Dedifferentiated amniotic fluid mesenchymal stem cell (primary cell): ENCODE data around the gene IGSF10.

ENCODE experiments used
- DNase-seq: peaks from one replicate; pipeline ENCODE4 v3.0.0-alpha.2; 2016; ENCODE audit errors: extremely low spot score

The IGSF10 gene

DNA sequence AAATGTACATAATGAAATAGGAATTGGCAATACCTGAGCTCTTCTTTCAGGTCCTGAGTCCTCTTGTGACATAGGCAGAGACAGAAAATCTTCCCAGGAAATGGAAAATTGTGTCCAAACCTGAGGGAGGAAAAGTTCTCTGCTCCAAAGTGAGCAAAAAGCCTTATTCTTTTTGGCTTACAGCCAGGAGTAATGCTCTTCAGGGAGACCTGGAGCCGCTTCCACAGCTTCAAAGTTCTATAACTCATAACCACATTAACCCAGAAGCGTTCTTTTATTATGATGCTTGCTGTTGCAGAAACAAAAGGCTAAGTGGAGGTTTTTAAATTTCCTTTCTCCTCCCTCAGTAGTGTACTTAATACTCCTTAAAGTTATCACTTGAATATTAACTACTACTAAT is 633 bp downstream of the IGSF10 start:
- DNase-seq: no peak

DNA sequence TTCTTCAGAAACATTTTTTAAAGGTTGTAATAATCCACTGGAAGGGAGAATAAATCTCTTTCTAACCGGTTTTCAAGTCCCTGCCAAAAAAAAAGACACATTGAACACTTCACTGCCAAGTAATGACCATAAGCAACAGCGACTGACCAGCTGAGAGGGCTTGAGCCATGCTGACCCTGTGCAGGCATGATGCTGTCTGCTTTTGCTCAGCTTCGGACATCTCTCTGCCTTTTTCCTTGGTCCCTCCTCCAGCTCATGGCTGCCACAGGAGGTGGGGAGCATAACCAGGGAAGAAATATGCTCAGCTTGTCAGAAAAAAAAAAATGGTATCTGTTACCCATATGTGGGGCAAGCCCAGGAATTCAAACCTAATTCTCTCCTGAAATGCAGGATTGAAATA is 1.5 kb downstream of the IGSF10 start:
- DNase-seq: no peak

DNA sequence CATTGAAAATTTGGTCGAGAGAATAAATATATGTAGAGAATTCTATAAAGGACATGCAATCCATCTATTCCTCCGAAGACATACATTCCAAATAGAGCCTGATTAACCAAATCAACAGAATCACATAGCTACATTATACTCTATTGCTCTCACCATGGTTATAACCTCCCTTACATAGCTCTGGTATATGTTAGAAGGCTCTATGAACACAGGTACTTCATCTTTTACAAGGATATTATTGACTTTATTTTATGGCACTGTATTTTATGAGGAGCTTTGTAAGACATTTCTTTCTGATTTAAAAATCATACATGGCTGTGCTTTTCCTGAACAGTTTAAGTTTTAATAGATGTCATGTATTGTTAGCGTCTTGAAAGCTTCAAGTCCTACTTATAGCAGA is 4.8 kb downstream of the IGSF10 start:
- no peak for DNase-seq

DNA sequence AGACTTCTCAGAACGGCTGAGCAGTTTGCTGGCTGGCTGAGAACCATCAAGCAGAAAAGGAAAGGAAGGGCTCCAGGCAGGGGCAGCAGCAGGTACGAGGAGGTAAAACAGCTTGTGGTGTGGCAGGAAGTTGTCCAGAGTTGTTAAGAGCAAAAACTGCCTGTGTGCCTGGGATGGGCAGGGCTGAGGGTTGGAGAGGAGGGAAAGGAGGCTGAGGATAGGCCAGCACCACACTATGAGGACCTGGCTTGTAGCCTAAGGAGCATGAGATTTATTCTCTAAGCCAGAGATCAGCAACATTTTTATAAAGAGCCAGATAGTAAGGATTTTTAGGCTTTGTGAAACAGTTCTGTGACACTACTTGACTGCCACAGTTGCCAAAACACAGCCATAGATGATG is 8.0 kb downstream of the IGSF10 start:
- DNase-seq: no peak

DNA sequence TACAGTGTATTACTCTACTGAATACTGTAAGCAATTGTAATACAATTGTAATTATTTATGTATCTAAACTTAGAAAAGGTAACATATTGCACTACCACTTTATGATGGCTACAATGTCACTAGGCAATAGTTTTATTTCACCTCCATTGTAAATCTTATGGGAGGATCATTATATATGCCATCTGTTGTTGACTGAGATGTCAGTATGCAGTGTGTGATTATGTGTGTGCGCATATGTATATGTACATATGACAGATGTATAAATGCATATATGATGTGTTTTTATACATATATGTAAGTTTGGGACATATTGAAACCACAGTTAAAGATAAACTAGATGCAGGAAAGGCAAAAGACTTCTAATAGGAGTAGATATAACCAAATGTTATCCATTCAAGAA is 8.5 kb downstream of the IGSF10 start:
- no peak for DNase-seq

DNA sequence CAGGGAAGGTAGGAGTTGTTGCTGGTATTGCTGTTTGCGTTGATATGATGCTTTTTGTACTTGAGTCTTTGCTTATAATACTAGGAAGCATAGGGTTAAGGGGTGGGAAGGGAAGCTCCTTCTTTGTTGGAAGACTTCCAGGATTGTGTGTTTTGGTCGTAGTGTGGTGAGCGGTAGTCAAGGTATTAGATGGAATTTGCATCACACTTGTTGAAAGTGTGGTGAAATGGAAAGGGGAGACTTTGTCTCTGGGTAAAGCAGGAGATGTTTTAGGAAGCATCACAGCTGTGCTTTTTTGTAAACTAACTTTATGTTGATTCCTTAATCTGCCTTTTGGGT is 14.9 kb downstream of the IGSF10 start:
- DNase-seq: no peak

DNA sequence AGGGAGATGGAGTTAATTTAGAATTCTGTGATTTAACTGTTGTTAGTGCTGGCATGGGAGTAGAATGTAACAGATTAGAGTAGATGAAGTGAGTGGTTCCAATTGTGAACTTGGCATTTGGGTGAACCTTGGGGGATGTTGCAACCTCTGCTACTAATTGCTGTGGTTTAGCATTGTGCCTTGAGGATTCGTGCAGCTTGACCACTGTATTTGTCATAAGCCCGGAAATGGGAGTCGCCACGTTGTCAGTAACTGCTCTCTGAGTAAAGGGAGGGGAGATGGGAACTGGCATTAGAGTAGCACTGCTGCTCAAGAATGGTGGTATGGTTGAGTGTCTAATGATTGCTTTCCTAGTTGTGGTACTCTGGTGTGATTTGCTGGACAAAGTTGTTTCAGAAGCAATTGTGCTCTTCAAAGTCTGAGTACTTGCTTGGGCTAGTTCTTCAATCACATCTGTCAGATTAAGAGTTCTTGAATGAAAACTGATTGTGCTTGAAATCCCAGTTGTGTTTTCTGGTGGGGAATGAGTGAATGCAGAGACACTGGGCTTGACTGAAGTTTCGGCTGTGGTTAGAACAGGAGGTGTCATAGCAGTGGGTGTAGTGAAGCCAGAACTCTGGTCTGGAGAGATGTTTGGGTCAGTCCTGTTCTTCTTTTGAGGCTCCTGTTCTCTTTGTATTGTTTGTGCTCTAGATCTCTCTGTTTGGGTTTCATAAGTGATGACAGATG is 15.4 kb downstream of the IGSF10 start:
- peak; percentile 75 for DNase-seq

DNA sequence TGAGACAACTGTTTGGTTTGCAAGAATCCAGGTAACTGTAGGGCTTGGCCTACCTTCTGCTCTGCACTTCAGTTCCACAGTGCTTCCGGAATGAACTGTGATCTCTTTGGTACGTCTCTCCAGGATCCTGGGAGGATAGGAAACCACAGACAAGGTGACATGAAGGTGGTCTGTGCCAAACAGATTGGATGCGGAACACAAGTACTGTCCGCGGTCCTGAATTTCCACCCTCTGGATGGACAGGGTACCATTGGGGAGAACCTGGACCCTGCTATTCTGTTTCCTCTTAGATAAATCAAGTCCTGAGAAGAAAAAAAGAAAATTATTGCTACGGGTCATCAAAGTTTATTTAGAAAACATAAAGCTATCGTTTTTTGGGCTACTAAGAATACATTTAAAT is 17.3 kb downstream of the IGSF10 start:
- DNase-seq: no peak

DNA sequence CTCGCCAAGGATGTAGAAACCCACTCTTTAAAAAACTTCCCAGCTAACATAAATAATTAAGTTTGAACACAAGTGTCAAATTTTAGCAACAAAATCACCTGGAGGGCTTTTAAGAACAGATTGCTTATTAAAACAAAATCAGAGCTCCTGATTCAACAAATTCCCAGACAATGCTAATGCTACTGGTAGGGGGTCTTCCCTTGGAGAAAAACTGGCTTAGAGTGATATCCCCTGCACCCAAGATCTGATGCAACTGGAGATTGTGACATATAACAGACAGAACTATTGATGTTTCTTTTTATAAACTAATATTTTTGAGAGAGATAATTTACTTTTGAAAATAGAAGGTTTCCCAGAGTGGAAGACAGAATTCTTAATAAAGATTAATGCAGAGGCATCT is 19.9 kb downstream of the IGSF10 start:
- no peak for DNase-seq

DNA sequence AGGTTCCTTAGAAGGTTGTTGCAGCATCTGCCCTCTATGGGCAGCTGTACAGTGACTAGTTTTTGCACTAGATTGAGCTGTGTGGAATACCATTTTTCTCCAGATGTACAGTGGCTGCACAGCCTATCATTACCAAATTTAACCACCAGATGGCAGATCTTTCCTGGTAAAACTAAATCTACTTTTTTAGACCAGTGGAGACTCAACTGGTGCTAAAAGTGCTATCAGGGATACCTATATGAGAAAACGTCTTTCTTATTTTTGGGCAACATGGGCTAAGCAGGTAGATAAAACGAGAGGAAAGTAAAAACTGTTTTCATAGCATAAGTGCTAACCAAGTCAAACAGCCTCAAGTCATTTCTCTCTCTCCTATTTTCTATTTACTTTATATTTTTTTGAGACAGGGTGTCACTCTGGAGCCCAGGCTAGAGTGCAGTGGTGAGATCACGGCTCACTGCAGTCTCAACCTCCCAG is 21.2 kb downstream of the IGSF10 start:
- DNase-seq: peak; percentile 79

DNA sequence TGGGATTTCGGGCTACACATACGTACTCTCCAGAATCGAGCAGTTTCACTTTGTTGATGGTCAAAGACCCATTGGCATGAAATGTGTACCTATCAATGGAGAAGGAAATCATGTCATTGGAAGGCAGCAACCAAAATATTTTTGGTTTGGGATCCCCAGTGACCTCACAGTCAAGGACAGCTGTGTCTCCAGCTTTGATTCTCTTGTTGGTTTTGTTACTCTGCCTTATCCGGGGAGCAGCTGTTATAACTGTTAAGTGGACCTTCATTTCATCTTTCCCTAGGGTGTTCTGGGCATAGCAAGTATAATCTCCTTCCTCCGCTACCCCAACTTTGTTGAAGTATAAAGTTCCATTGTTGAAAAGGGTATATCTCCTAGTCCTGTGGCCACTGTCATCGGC is 23.0 kb downstream of the IGSF10 start:
- DNase-seq: no peak

DNA sequence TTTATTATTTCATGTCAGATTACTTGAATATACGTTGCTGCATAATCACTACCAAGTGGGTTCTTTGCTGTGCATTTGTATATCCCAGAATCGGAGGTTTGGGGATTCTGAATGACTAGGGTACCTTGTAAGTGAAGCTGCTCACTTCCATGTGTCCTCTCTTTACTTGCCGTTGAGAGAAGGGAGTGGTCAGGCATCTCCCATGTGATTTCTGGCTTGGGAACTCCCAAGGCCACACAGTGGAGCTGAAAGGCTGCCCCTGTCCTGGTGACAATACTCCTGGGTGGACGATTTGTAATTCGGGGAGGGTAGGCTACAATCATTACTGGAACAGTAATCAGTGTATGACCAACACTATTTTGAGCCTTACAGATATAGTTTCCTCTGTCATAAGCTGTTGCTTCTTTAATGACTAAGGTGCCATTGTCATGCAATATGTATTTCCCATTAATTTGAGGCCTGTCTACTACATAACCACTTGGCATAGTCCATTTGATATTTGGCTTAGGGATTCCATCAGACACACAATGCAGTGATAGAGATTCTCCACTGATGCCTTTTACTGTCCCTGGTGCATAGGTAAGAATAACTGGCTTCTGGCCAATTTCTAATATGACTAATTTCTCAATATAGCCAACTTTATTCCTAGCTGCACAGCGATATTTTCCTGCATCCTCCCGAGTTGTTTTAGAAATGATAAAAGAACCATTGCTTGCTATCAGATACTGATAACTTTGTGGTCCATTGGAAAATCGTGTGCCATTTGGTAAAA is 24.0 kb downstream of the IGSF10 start:
- no peak for DNase-seq

DNA sequence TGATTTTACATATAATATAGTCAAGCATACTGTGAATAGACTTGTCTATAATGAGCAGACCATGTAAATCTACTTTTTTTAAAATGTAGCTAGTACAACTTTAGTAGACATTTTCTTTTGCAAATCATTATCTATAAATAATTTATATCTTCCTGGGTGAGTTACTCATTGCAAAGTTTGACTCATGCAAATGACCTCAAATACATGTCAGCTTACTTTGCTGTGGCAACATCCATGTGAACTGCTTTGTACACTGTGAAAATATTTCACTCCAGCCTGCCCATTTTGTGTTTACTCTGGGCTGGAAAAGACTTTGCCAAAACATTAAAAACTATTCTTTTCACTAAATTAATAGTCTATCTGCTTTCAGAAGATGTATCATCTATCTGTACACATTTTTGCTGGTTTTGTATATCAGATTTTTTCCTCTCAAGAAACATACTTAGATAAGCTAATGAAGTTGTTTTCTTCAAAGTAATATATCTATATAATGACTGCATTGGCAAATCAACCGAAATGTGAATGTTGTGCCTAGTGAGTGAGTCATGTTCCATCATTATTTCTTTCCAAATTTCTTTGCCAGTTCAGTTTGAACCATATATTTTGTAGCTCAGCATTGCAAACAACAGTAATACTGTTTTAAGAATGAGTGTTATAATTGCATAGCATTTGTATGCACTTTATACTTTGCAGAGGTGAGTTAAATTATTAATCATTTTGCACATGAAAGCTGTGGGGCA is 26.5 kb downstream of the IGSF10 start:
- peak; percentile 83 for DNase-seq

DNA sequence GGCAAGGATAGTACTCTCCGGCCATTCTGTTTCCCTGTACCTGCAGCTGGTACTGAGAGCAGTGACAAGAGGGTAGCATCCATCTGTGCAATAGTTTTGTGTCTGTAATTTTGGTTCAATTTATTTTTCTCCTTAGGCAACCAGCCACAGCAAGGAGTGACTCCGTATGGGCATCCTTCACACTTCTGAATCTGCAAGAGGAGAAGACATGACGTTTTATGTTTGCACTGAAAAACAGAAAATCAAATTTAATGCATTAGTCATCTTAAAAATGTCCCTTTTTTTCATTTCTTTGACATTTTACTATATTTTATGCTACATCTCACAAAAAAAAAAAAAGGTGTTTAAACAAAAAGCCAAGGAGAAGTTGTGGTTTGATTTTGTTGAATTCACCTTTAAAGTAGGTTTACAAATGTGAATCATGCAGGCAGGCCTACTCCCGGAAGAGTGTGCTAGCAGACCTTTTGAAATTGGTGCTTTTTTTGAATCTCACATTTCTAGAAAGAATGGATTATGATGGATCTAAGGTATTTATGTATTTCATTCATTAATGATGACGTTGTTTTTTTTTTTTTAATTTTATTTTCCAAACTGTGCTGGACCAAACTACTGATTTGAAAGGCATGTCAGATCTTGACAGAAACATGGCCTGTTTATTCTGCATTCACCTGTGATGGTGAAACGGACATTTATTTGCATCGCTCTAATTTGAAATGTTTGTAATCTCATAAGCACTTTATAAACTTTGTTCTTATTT is 28.1 kb downstream of the IGSF10 start:
- no peak for DNase-seq

DNA sequence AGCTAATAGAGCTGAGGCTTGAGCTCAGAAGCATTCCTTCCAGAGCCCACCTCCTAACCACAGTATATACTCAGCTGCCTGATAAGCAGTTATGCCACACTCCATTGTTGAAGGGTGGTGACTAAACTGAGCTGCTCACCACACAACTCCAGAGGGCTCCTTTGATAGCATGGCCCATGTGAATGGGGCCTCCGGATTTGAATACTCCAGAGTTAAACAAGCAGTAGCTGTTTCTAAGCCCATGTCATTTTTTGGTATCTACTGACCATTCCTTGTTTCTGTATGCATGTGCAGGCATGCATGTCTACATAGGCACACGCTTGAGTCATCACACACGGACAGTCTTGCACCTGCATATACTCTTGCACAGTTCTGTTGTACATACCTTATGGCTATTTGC is 28.9 kb downstream of the IGSF10 start:
- no peak for DNase-seq

DNA sequence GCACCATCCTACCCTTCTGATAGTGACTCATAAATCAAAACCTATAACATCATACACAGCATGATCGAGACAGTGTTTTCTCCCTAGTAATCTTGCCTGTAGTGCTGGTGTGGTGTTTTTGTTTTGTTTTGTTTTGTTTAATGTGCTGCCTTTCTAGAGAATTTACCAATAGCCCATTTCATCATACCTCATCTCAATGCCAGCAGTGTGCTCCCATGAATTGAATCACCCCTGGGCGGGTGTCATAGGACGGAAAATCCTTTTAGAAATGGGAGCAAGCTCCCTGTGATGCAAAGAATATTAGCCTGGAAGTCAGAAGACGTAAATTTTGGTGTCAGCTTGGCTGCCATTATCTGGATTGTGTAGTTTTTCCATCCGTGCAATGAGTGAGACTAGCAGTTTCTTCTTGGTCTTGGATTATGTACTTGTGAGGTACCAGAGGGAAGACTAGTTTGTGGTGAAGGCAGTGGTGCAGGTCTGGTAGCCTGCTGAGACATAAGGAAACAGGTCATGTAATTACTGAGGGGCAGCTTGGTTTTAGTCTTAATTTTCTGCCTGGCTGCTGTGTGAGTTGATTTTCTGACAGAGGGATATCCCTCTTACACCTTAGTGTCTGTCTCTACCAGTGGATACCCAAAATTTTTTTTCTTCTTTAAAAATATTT is 29.9 kb downstream of the IGSF10 start:
- no peak for DNase-seq

DNA sequence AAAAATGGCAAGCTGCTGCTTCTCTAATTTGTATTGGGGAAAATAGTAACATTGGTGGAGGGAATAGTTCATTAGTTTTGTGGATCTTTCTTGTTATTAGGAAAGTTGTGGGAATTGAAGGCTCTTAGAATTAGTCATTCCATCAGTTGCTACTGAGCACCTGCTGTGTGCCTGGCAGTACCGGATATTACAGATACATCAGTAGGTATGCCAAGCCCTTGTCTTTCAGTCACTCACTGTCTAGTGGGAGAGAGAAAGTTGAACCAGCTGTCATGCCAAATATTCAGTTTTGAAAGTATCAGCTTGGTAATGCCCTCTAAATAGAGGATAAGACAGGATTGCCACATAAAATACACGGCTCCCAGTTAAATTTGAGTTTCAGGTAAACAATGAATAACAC is 32.5 kb downstream of the IGSF10 start:
- DNase-seq: no peak

DNA sequence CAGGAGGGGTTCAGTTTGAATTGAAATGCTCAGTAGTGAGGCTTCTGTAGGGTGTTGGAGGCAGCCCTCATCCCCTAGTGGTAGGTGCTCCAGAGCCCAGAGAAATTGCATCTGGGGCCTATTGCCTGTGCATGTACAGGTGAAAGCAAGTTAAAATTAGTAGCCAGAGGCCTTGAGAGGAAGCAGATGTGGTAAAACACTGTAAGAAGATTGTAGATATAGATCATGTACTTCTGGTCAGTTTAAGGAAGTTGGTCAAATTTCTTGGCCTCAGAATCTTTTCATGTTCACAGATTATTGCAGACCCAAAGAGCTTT is 34.6 kb downstream of the IGSF10 start:
- DNase-seq: no peak

DNA sequence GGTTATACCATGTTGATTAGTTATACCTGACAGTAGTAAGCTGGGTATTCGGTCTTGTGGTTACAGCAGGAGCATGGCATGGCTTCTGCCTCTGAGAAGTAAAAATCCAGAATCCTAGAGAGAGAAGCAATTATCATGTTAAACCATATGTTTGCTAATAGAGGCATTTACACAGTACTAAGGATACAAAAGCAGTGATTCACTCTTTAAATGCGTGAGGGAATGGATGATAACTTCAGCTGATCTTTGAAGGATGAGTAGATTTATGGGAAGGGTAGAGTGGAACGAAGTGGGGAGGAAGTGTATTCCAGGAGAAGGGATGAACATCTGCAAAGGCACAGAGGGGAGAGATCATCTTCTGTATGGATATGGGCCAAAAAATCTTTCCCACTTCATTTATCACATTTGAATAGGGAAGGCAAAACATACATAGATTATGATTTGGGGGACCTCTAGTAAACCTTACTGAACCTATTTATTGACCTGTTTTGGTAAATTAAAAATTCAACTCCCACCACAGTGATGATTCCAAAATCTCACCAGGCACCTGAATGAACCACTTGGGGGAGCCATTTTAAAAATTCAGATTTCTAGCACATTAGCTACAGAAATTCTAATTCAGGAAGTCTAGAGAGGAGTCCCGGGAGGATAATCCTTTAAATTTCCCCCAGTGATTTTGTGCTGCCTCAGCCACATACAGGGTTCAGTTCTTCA is 35.1 kb downstream of the IGSF10 start:
- no peak for DNase-seq

DNA sequence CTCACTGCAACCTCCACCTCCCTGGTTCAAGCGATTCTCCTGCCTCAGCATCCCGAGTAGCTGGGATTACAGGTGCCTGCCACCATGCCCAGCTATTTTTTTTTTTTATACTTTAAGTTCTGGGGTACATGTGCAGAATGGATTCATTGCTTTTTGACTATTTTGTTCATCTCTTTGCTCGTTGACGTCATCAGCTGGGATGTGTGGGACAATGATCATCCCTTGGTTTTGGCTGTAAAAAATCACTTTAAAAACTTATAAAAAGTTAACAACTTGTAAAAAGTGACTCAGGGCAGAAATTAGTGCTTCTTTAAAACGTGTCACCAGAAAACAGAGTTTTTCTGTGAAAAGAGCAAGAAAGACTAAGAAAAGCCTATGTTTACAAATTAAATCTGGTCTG is 37.8 kb downstream of the IGSF10 start:
- no peak for DNase-seq

DNA sequence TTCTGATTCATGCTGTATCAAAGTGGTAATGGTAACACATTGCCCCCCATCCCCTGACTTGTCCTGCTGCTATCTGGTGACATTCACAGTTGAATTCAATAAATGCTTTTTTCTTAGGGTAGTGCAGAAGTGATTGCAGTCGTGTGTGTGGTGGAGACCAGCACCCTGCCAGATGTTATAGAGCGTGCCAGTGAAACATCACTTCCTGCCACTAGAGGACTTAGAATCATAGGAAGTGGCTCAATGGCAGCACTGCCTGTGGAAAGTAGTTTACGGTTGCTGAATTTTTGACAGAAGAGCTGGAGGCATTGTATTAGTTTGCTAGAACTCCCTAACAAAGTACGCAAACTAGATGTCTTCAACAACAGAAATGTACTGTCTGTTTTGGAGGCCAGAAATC is 38.9 kb downstream of the IGSF10 start:
- no peak for DNase-seq
